Upper lobe of left lung (tissue), 4 donors: ENCODE results near the gene LSM14A.

ENCODE experiments used
- EP300 ChIP-seq, 4 donors: sonication (generic); formaldehyde crosslinking; IDR thresholded peaks; one replicate each; pipeline ENCODE4 v1.5.1; 2017; ENCODE audit warnings: antibody characterized with exemption in 4 of 4, control low read depth in 2 of 4
- POLR2A ChIP-seq, 4 donors: fragments of 450-650 bp; IDR thresholded peaks; one replicate each; pipeline ENCODE4 v1.5.1; 2016 to 2017; ENCODE audit warnings: antibody characterized with exemption in 4 of 4, mild to moderate bottlenecking in 2 of 4
- POLR2AphosphoS5 ChIP-seq, 2 donors: sonication (generic); formaldehyde crosslinking; IDR thresholded peaks; one replicate each; pipeline ENCODE4 v1.5.1; 2017; ENCODE audit warnings: antibody characterized with exemption in 2 of 2
- TF ChIP-seq, protein P1 (sequence below), 6 experiments: fragments of 450-650 bp in 4 of 6; fragments of 200-600 bp in 2 of 6; sonication (generic) in 2 of 6; IDR thresholded peaks; one replicate each; pipeline ENCODE4 v1.5.1; 2016 to 2019; ENCODE audit warnings: antibody characterized with exemption in 6 of 6

DNA sequence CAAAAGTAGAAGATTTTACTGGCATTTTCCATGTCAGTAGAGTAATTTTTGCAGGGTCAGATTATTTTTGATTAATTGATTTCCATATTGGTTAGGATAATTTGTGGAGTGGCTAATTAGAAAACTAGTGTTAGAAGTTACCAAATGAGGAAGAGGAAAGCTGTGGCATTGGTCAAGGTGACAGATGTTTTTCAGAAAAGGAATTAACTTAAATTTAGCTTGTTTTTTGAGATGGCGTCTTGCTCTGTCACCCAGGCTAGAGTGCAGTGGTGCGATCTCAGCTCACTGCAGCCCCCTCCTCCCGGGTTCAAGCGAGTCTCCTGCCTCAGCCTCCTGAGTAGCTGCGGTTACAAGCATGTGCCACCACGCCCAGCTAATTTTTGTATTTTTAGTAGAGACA, 28.8 kb downstream of the LSM14A start:
- TF ChIP-seq, protein P1, sequence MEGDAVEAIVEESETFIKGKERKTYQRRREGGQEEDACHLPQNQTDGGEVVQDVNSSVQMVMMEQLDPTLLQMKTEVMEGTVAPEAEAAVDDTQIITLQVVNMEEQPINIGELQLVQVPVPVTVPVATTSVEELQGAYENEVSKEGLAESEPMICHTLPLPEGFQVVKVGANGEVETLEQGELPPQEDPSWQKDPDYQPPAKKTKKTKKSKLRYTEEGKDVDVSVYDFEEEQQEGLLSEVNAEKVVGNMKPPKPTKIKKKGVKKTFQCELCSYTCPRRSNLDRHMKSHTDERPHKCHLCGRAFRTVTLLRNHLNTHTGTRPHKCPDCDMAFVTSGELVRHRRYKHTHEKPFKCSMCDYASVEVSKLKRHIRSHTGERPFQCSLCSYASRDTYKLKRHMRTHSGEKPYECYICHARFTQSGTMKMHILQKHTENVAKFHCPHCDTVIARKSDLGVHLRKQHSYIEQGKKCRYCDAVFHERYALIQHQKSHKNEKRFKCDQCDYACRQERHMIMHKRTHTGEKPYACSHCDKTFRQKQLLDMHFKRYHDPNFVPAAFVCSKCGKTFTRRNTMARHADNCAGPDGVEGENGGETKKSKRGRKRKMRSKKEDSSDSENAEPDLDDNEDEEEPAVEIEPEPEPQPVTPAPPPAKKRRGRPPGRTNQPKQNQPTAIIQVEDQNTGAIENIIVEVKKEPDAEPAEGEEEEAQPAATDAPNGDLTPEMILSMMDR (IDR thresholded peaks at IDR 0.05) = no peak
- TF ChIP-seq EP300 (IDR thresholded peaks at IDR 0.05) (no peak), POLR2A (IDR thresholded peaks at IDR 0.05) (no peak), POLR2AphosphoS5 (IDR thresholded peaks at IDR 0.05) (no peak)
